Forelimb muscle (tissue), 1 donor: ENCODE results near the gene MRPS26. TPM values are rescaled to one million over a fixed set of nuclear protein-coding genes. Genes with fewer than 3 reads are reported as not detected.
"Not testable (repeated sequence)": the region's sequence is repeated elsewhere in the genome, so short reads cannot be mapped to it uniquely, and the experiment has no call there.

Experiments used
- DNase-seq: peaks from one replicate; pipeline ENCODE4 v3.0.0-alpha.2; 2013; ENCODE audit warnings: low read depth
- polyA plus RNA-seq: library from polyadenylated mRNA; unstranded; fragments of 120-200 nt; gene quantifications from one replicate; pipeline ENCODE4 v1.2.1, GENCODE V29; 2013; ENCODE audit not compliant: insufficient read length

Gene MRPS26
- polyA plus RNA-seq, 1 donor: 35.0 TPM

DNA sequence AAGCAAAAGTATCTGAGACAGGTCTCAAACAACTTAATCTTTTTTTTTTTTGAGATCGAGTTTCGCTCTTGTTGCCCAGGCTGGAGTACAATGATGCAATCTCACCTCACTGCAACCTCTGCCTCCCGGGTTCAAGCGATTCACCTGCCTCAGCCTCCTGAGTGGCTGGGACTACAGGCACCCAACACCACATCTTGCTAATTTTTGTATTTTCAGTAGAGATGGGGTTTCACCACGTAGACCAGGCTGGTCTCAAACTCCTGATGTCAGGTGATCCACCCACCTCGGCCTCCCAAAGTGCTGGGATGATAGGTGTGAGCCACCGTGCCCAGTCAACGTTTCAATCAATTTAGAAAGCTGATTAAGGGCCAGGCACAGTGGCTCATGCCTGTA lies 27.4 kb downstream of the MRPS26 start:
- DNase-seq: not testable (repeated sequence)

DNA sequence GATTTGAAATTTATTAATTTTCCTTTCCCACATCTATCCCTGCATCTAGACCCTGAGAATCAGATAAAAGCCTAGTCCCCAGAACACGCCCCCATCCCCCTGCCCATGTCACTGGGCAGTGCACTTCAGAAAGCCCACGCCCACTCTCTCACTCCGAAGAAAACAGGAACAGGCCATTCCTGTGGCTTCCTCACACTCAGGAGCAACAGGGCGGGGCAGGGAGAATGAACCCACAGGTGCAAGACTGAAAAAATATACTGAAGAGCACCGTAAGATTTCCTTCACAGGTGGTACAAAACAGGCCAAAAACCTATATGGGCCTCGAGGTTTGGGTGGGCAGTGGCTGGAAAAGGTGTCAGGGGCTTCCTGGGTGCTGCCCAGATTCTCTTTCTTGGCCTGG lies 29.0 kb downstream of the MRPS26 start:
- DNase-seq: no peak

DNA sequence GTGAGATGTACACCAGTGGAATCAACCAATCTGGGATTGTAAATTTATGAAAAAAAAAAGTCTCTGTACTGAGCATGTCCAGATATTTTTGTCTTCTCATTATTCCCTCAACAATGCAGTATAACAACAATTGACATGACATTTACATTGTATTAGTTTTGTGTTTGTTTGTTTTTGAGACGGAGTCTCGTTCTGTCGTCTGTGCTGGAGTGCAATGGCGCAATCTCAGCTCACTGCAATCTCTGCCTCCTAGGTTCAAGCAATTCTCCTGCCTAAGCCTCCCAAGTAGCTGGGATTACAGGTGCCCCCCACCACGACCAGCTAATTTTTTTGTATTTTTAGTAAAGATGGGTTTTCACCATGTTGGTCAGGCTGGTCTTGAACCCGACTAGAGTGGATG lies 29.5 kb downstream of the MRPS26 start:
- not testable (repeated sequence) for DNase-seq

DNA sequence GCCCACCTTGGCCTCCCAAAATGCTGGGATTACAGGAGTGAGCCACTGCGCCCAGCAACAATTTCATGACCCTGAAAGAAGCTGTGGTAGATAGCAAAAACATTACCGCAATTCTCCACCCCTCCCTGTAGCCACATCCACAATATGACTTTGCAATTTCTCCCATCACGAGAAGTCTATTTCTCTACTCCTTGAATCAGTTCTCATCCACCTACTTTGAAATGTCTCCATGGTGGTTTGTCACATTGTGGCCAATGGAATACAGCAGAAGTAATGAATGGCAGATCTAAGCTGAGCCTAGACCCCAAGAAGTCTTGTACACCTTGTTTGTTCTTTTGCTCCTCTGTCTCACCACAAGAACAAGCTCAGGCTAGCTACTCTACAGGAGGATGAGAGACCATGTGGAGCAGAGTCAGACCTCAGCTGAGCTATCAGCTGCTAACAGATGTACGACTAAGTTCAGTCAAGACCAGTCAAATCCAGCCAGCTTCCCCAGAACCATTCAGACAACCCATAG lies 31.8 kb downstream of the MRPS26 start:
- DNase-seq: no peak

DNA sequence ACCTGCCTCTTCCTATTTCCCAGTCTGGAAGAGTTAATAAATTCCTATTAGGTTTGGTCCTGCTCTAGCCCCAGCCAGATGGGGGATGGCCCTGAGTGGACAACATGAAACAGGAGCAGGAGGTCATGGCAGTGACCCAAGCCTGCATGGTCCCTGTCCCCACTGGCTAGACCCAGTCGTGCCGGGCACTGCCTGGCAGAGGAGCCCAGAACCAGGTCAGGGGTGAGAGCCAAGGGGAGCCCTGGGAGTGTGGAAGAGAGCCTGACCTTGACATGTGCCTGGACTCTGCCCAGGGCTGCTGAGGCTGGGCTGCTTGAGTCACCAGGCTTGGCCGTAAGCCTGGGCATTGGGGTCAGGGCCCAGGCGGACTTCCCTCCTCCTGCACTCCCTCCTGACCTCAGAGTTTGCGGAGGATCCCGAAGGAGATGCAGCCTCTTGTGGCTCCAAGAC lies 35.1 kb downstream of the MRPS26 start:
- DNase-seq: no peak

DNA sequence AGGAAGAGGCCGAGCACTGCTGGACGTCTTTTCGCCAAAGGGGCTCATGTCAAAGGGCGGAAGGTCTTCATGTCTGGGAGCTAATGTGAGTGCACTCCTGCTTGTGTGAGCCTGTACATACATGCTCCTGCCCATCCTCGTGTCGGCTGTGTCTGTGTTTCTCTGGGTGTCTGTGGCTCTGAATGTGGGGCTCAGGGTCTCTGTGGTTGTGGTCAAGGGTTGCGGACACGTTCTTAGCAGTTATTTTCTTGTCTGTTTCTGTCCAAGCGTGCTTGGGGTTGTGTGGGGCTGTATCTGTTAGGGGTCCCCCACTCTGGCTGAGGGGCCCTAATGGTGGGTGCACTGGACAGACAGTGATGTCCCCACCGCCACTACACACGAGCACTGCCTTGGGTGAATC lies 35.8 kb downstream of the MRPS26 start:
- no peak for DNase-seq

DNA sequence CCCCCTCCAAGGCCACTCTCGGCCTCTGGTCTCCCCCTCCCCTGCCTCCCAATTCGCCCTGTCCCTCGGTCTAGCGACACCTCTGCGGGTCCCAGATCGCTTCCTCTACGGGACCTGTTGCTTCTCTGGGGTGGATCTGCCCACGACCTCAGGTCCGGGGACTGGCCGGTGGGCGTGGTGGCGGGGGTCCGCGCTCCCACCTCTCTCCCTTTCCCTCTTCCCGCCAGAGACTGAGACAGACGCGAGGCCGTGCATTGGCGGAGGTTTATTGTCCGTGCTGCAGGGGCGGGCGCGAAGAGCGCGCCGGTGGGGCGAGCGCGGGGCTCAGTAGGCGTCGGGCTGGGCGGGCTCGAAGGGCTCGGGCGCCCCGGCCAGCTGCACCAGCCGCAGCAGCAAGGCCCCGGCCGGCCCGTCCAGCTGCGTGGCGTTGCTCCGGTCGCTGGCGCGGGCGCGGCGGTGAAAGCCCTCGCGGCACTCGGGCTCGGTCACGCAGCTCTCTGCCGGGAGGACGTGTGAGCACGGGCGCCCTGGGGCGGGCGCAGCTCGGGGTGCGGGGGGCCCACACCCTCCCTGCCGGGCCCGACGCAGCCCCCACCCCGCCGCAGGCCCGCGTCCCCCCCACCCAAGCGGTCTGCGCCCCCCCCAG lies 36.6 kb downstream of the MRPS26 start:
- DNase-seq: no peak

DNA sequence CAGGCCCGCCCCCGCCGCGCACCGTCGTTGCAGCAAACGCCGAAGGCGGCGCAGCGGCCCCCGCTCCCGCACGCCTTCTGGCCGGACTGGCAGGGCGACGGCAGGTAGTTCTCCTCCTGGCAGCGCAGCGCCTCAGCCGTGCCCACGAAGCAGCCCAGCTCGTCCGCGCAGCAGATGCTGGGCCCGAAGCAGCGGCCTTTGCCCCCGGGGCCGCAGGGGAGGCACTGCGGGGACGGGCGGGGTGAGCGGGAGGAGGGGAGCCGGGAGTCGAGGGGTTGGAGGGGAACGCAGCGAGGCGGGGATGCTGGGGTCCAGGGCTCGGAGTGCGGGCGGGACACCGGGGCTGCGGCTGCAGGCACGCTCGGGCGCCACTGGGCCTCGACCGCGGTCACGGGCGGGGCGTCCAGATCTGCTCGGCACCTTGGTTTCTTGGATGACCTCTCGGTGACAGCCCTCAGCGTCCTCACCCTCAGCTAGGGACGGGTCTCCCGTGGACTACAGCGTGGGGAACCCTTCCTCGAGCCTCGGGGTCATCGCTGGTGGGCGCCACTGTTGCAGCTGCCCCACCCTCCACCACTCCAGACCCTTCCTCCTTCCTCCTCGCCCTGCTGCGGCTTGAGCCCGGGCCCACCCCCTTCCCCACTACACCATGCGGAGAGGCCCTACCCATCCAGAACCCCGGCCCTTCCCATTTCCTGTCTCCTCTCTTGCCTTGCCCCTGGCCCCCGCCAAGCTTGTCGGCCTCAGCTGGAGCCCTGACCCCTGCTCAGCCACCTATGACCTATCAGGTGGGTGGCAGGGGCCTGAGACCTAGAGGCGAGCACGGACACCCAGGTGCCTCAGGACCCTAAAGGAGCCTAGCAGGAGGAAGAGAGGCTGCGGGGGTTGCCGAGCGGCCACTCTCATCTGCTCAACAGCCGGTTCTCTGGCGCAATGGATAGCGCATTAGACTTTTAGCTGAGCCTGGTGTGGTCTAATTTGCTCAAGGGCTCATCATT lies 37.4 kb downstream of the MRPS26 start:
- no peak for DNase-seq

DNA sequence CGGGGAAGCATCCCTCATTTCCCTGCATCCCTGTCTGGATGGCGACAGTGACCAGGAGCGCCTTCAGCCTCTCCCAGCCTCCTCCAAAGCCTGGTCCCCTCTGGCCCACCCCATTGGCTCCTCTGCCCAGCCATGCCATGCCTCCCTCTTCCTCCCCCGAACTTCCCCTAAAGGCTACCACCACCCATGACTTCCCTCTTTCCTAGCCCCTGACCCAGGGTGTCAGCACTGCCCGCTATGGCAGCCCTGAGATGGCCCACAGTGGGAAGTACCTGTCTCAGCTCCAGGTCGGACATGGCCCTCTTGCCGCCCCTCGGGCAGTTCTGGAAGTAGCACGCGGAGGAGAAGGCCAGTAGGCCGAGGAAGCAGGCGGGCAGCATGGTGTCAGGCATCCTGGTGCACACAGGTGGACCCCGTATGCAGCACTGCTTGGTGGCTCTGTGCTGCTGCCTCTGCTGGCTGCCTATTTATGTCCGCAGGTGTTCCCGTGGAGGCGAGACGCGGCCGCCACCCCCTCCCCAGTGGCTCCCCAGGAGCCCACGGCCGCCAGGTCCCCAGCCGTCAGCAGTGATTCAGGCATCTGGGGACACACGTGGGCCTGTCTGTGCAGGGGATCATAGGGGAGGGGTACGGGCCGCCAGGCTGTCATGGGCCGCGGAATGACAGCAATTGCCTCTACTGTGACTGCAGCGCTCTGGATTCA lies 38.6 kb downstream of the MRPS26 start, which contains the start of gene AVP:
AVP (minus strand) TSS at position 442 of the 703 bp plus-strand sequence; CDS start at position 392, 50 bp downstream.
- DNase-seq: no peak

DNA sequence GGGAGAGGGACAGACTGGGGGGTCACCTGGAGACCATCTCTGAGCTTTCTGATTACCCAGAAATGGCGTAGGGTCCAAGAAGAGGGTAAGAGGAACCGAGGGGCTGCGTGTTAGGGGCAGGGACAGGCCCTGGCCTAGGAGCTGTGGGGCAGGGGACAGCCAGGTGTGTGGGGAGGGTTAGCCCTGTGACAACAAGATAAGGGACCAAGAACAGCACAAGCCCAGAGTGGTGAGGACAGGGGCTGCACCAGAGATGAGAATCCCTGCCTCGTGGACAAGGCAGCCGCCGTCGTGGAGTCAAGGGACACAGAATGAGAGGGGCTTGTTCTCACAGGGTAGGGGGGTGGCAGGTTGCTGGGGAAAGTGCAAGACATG lies 39.1 kb downstream of the MRPS26 start:
- DNase-seq: no peak

DNA sequence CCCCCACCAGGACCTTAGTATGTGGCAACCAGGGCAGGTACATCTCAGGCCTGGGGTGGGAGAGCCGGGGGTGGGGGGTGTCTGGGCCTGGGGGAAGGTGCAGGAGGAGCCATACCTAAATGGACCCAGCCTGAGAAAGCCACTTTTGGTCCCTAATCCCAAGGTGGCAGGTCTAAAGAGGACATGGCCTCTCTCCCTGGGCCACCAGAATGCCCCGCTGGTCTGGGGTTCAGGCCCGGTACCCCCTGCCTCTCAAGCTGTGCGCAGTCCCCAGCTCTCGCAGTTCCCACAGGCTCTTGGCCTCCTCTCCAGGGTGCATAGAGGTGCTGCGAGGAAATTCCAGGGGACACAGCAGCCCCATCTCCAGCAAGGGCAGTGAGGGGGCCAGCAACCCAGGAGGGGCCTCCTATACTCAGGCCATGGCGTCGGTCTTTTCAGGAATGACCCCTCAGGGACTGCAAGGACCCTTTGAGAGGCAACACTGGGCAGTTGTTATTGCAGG lies 39.8 kb downstream of the MRPS26 start:
- no peak for DNase-seq

DNA sequence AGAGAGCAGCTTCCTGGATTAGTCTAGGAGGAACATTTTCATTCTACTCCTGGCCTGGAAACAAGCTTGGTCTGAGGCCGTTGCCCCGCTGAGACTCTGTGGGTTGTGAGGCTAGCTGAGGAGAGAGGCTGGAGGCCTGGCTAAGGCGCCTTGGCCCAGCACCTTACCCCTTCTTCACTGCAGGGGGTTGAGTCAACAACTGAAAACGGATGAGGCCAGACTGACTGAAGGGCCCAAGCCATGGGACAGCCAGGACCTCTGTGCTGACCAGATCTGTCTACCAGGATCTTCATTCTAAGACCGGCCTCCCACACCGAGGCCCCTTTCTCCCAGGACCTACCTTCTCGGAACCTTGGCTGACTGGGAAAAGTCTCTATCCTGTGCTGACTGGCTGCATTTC lies 42.2 kb downstream of the MRPS26 start:
- no peak for DNase-seq

DNA sequence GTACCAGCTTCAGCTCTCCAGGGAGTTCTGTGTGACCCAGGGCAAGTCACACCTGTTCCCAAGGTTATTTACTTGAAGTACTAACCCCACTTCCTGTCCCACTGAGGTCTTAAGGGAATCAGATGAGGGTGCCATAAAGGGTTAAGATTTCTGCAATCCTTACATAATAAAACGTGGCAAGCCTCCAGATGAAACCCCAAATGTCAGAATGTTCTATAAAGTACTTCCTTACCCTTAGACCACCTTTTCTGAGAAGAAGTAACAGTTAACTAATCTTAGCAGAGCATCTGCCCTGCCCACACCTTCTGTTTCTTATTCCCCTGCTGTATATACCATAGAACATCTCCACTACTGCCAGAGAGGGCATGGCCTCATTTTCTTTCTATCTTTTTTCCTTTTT lies 44.7 kb downstream of the MRPS26 start:
- DNase-seq: no peak

DNA sequence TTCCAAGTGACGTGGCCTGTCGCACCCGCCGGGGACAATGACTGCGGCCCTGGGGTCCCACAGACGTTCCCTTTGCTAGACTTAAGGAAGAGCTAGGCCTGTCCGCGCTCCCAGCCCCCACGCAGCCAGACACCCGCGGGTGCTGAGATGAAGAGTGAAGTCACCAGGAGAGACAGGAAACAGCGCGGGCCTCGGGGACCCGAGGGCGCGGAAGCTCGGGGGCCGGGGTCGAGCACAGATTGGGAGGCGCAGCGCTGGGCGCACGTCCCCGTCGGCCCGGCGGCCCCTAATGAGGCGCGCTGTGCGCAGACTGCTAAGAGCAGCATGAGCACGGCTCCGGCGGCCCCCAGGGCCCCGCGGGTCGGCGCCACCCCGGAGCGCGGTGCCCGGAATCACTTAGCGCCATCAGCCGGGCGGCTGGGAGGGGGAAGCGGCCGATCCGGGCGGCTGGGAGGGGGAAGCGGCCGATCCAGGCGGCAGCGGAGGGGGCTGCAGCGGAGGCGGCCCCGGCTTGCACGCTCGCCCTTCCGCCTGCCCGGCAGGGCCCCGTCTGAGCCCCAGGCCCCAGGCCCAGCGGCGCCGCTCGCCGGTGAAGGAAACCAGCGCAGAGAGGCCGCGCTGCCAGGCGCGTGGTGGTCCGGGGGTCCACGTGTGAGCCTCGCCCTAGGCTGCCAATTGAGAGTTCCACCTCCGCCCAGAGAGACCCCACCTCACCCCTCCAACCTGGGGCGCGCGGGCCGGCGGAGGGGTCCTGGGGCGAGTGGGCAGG lies 46.9 kb downstream of the MRPS26 start:
- DNase-seq: no peak

DNA sequence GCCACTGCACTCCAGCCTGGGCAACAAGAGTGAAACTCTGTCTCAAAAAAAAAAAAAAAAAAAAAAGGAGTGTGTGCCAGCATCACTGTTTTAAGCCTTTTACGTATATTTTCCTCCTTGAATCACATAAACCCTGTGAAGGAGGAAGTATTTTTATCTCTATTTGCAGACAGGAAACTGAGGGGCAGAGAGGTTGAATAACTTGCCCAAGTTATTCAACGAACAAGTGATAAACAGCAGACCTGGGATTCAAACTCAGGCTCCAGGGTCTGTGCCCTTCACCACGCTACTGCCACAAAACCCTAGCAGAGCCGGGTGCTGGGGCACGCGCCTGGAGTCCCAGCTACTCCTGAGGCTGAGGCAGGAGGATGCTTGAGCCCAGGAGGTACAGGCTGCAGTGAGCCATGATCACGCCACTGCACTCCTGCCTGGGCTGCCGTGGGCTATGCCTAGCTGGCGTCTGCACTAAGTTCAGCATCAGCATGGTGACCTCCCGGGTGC lies 48.1 kb downstream of the MRPS26 start:
- no peak for DNase-seq

DNA sequence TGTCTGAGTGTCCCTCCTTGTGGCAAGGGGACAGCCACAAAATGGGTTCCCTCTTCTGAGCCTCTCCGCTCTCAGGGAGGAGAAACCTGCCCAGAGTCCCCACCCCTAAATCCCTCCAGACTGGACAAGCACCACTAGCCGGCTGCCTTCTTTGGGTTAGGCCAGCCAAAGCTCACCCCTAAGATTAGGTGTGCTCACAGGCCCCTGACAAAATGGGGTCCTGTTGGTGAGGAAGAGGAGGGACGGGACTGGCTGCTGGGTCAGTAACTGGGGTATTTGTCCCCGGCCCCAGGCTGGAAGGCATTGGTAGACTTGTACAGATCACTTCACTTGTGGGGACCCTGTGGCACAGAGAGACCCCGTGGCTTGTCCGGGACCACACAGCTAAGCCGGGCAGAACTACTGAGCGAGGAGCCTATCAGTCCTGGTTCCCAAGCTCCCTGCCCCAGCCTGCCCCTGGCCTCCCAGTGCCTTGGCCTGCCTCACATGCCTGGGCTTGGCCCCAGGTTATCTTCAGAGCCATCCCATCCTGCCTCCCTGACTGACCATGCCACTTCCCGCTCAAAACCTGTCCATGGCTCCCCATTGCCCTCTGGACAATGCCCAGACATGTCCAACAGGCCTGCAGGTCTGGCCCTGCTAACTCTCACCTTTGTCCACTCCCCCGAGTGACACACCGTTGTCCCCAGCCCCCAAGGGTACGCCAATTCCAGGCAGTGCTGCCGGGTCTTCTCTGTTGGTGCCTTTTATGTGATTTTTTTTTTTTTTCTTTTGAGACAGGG lies 49.2 kb downstream of the MRPS26 start:
- no peak for DNase-seq
